ENCODE measurements around the gene LRPAP1.

- TF ChIP-seq POLR2A (IDR thresholded peaks at IDR 0.05; ENCODE audit: extremely low read depth, insufficient read length) (no peak), CTCF (IDR thresholded peaks at IDR 0.05; ENCODE audit: low read depth, low read length) (no peak), MAX (IDR thresholded peaks at IDR 0.05; ENCODE audit: low read depth, low read length) (no peak)
Observed at GRCh38 chr4:3572363-3572762, 40.1 kb upstream of the LRPAP1 start.

Measured in NB4 (cell line).